ENCODE data around the gene PUS7.

DNA sequence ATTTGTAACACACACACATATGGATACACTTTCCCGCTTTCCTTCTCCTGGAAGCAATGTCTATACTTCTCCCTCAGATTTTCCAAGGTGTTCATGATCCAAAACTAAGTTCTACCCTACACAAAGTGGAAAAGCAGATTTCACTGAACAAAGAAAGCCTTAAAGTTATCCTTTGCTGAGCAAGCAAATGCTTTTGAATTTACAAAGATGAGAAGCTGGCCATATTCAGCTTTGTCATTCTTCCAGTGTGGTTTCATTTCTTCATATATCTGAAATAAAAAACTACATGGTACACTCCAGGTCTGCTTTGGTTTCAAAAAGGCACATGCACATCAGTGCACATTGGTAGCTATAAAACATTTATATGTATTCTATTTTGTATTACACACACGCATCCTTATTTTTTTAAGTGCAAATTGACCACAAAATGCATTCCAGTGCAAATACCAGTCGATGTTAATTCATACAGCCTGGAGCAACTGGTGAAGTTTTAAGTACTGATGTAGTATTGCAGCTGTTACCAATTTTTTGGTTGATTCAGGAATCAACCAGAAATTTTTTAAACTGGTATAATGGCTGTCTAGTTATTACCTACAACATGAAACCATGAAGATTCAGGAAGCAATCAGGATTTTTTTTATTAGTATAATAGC lies 67.8 kb downstream of the PUS7 start:
- TF ChIP-seq TAF1 (IDR thresholded peaks at IDR 0.05; ENCODE audit: borderline replicate concordance, low read depth, low read length) (no peak), POLR2A (IDR thresholded peaks at IDR 0.05; ENCODE audit: low read depth, low read length) (no peak), POLR2AphosphoS5 (IDR thresholded peaks at IDR 0.05; ENCODE audit: low read depth, low read length) (no peak)

Measured in GM12892 (cell line).